Measurements from ENCODE around the gene GLTP. TPM values are rescaled to one million over a fixed set of nuclear protein-coding genes. Genes with fewer than 3 reads are reported as not detected.
"Not testable (repeated sequence)": the region's sequence is repeated elsewhere in the genome, so short reads cannot be mapped to it uniquely, and the experiment has no call there.

Gene GLTP
- total RNA-seq, 1 donor from 2014 or later: 51.2 TPM

DNA sequence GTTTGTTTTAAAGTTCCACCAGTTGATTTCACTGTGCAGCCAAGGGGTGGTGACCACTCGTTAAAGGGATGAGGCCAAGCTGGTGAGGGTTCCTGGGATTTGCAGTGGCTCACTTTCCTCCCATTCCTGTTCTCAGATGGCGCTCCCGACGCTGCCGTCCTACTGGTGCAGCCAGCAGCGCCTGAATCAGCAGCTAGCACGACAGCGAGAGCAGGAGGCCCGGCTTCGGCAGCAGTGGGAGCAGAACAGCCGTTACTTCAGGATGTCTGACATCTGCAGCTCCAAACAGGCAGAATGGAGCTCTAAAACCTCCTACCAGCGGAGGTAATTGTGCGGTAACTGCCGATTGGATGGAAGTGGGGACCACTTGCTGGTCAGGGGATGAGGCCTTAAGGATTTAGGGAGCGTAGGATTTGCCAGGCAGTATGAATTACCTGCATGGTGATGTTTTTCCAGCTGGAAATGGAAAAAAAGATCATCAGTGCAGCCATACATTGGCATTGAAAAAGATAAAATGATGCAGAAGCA lies 22.6 kb upstream of the GLTP start:
- H3K36me3 Mint-ChIP-seq (ENCODE audit: low read depth, unreplicated experiment): peaks cover 38% of the 10 kb centered on the region
- H3K4me1 Mint-ChIP-seq (ENCODE audit: unreplicated experiment): peaks cover 17% of the 10 kb centered on the region
- no peak for DNase-seq (ENCODE audit: low spot score)
- H3K4me3 Mint-ChIP-seq (ENCODE audit: unreplicated experiment): no peak overlapping the region
- peaks cover 5% of the 10 kb centered on the region for H3K27me3 Mint-ChIP-seq (ENCODE audit: unreplicated experiment)
- no peak overlapping the region for H3K27ac Mint-ChIP-seq (ENCODE audit: unreplicated experiment)
- no peaks in the 10 kb centered on the region for H3K9me3 Mint-ChIP-seq (ENCODE audit: unreplicated experiment)
- TF ChIP-seq, protein P1, sequence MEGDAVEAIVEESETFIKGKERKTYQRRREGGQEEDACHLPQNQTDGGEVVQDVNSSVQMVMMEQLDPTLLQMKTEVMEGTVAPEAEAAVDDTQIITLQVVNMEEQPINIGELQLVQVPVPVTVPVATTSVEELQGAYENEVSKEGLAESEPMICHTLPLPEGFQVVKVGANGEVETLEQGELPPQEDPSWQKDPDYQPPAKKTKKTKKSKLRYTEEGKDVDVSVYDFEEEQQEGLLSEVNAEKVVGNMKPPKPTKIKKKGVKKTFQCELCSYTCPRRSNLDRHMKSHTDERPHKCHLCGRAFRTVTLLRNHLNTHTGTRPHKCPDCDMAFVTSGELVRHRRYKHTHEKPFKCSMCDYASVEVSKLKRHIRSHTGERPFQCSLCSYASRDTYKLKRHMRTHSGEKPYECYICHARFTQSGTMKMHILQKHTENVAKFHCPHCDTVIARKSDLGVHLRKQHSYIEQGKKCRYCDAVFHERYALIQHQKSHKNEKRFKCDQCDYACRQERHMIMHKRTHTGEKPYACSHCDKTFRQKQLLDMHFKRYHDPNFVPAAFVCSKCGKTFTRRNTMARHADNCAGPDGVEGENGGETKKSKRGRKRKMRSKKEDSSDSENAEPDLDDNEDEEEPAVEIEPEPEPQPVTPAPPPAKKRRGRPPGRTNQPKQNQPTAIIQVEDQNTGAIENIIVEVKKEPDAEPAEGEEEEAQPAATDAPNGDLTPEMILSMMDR (IDR thresholded peaks at IDR 0.05; ENCODE audit: unreplicated experiment): no peak

DNA sequence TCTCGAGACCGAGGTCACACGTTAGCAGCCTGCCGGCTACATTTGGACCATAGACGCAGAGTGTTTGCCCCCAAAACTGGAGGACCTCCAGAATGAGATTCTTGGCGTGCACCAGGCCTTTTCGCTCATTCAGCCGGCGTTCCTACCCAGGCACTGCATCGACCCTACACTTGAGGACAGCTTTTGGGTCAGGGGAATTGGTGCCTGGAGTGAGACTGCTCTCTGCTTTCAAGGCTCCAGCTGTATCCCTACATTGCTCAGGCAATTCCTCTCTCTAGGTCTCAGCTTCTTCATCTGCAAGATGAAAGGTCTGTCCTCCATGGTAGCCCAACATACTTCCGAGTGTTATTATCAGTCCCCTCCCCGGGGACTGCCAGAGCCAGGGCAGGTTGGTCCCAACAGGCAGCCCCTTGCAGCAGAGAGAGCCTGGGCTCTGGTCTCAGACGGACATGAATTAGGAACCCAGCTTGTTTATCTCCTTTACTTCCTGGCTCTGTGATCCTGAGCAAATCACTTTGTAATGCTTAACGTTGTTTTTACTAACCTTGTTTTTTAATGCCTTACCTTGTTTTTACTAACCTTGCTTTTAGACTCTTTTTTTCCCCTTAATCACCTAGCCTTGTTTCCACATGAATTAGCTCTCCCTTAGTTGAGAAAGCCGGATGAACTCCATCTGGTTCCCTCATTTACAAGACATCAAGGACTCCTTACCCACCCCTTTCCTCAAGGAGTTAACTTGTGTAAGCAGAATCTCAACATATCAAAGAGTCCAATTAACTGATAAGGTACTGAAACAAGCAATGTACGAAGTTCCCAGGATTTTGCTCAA lies 20.6 kb upstream of the GLTP start:
- Mint-ChIP-seq H3K4me3 (ENCODE audit: unreplicated experiment) (peak overlapping the region; percentile 96), H3K4me1 (ENCODE audit: unreplicated experiment) (peaks cover 17% of the 10 kb centered on the region), H3K27me3 (ENCODE audit: unreplicated experiment) (peaks cover 9% of the 10 kb centered on the region), H3K27ac (ENCODE audit: unreplicated experiment) (peak overlapping the region; percentile 79), H3K36me3 (ENCODE audit: low read depth, unreplicated experiment) (peaks cover 23% of the 10 kb centered on the region), H3K9me3 (ENCODE audit: unreplicated experiment) (no peaks in the 10 kb centered on the region)
- TF ChIP-seq, protein P1 (IDR thresholded peaks at IDR 0.05; ENCODE audit: unreplicated experiment): no peak
- DNase-seq (ENCODE audit: low spot score): peak; percentile 15

DNA sequence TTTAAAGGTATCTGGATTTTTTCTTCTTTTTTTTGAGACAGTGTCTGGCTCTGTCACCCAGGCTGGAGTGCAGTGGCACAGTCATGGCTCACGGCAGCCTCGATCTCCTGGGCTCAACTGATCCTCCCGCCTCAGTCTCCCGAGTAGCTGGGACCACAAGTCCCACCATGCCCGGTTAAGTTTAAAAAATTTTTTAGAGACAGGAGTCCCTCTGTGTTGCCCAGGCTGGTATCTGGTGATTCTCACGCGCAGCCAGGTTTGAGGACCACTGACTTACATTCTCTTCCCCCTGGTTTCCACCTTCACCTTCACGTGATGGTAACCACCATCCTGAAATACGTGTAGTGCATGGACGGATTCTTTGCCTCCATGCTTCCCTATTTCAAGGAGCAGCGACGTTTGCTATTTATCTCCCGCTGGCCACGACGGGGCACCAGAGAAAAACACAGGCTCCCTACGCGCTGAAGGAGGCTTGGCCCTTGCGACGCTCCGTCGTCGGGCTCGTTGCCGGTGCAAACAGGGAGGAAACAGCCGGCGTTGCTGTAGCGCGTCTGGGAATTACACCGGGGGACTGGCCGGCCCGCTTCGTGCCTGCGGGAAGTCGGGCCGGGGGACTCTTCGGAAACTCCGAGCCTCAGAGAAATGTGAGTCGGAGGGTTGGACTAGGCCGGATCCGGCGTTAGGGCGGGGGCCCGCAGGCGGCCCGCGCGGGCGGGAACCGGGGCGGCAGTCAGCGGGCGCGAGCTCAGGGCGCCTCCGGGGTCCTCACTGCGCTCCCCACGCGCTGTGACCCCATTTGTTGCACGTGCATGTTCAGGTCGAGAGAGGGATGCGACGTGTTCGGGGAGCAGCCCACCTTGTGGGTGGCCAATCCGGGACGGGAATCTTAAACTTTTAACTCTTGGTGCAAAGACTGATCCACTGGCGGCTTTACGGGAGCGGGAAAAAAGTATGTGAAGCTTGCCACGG lies 19.7 kb upstream of the GLTP start, which contains the start of gene TCHP:
TCHP (plus strand) TSS at position 492 of the 969 bp plus-strand sequence. CDS start 2,753 bp downstream, outside the sequence.
- DNase-seq (ENCODE audit: low spot score): peak; percentile 78
- Mint-ChIP-seq H3K9me3 (ENCODE audit: unreplicated experiment) (no peaks in the 10 kb centered on the region), H3K4me3 (ENCODE audit: unreplicated experiment) (peak within 1 kb of the TSS; percentile 96), H3K36me3 (ENCODE audit: low read depth, unreplicated experiment) (peaks cover 14% of the 10 kb centered on the region), H3K4me1 (ENCODE audit: unreplicated experiment) (peaks cover 17% of the 10 kb centered on the region), H3K27me3 (ENCODE audit: unreplicated experiment) (peaks cover 9% of the 10 kb centered on the region), H3K27ac (ENCODE audit: unreplicated experiment) (peak within 1 kb of the TSS; percentile 90)
- TF ChIP-seq, protein P1 (IDR thresholded peaks at IDR 0.05; ENCODE audit: unreplicated experiment): no peak

DNA sequence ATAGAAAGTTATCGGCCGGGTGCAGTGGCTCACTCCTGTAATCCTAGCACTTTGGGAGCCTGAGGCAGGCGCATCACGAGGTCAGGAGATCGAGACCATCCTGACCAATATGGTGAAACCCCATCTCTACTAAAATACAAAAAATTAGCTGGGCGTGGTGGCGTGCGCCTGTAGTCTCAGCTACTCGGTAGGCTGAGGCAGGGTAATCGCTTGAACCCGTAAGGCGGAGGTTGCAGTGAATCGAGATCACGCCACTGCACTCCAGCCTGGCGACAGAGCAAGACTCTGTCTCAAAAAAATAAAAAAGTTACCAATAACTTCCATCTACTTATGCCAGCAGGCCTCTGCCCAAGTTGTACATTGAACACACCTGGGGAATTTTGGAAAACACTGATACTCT lies 19.0 kb upstream of the GLTP start:
- not testable (repeated sequence) for DNase-seq (ENCODE audit: low spot score); H3K36me3 Mint-ChIP-seq (ENCODE audit: low read depth, unreplicated experiment); H3K9me3 Mint-ChIP-seq (ENCODE audit: unreplicated experiment); H3K27me3 Mint-ChIP-seq (ENCODE audit: unreplicated experiment)
- Mint-ChIP-seq H3K4me1 (ENCODE audit: unreplicated experiment) (peaks cover 17% of the 10 kb centered on the region), H3K27ac (ENCODE audit: unreplicated experiment) (peak overlapping the region; percentile 90), H3K4me3 (ENCODE audit: unreplicated experiment) (peak overlapping the region; percentile 25)

DNA sequence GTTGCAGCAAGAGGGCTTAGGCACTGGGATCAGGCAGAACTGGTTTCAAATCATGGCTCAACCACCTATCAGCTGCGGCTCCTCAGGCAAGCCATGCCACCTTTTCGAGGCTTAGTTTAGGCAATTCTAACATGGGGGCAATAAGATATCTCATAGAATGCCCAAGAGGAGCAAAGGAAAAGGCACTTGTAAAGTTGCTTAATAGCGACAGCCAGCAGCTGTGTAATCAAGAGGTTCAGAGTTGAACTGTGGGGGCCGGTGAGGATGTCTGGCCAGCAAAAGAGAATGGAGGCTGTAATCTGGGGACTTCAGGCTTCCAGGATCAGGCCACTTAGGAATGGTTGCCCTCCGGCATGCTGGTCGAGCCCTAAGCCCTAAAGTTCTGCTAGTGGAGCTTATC lies 16.7 kb upstream of the GLTP start:
- peaks cover 17% of the 10 kb centered on the region for H3K4me1 Mint-ChIP-seq (ENCODE audit: unreplicated experiment)
- H3K4me3 Mint-ChIP-seq (ENCODE audit: unreplicated experiment): no peak overlapping the region
- TF ChIP-seq, protein P1 (IDR thresholded peaks at IDR 0.05; ENCODE audit: unreplicated experiment): no peak
- peaks cover 9% of the 10 kb centered on the region for H3K27me3 Mint-ChIP-seq (ENCODE audit: unreplicated experiment)
- H3K36me3 Mint-ChIP-seq (ENCODE audit: low read depth, unreplicated experiment): no peaks in the 10 kb centered on the region
- no peak for DNase-seq (ENCODE audit: low spot score)
- no peaks in the 10 kb centered on the region for H3K9me3 Mint-ChIP-seq (ENCODE audit: unreplicated experiment)
- no peak overlapping the region for H3K27ac Mint-ChIP-seq (ENCODE audit: unreplicated experiment)
